Esophagus muscularis mucosa (tissue), 4 donors: Measurements from ENCODE around the gene STRN. TPM values are rescaled to one million over a fixed set of nuclear protein-coding genes. Genes with fewer than 3 reads are reported as not detected.

Experiments
- DNase-seq: peaks from one replicate; pipeline ENCODE4 v3.0.0-alpha.2; 2017; ENCODE audit errors: extremely low spot score
- H3K27ac ChIP-seq, 4 donors: fragments of 200-600 bp; sonication (generic); replicated peaks in 1 of 4; 1 replicate in 3 of 4; 2 replicates in 1 of 4; pipeline ENCODE4 v1.5.1; 2016 to 2019; ENCODE audit warnings: mild to moderate bottlenecking in 1 of 4
- H3K27me3 ChIP-seq, 4 donors: fragments of 200-600 bp; sonication (generic); one replicate each; pipeline versions ENCODE4 v1.5.1 to v1.6.0; 2016 to 2019
- H3K36me3 ChIP-seq, 4 donors: fragments of 200-600 bp; sonication (generic); one replicate each; pipeline ENCODE4 v1.5.1; 2016 to 2019
- H3K4me1 ChIP-seq, 4 donors: fragments of 200-600 bp; sonication (generic); one replicate each; pipeline ENCODE4 v1.5.1; 2016 to 2019
- H3K4me3 ChIP-seq, 4 donors: fragments of 200-600 bp; sonication (generic); 1 replicate in 2 of 4; 2 replicates in 2 of 4; pipeline ENCODE4 v1.5.1; 2016 to 2019; ENCODE audit warnings: mild to moderate bottlenecking in 4 of 4, moderate library complexity in 1 of 4
- H3K9me3 ChIP-seq, 4 donors: fragments of 200-600 bp; sonication (generic); 1 replicate in 3 of 4; 2 replicates in 1 of 4; pipeline ENCODE4 v1.5.1; 2016 to 2019
- CTCF ChIP-seq, 3 experiments: fragments of 200-600 bp in 2 of 3; fragments of 450-650 bp in 1 of 3; sonication (generic) in 2 of 3; IDR thresholded peaks; one replicate each; pipeline ENCODE4 v1.5.1; 2017 to 2019; ENCODE audit warnings: antibody characterized with exemption in 3 of 3, mild to moderate bottlenecking in 2 of 3, moderate library complexity in 1 of 3
- EP300 ChIP-seq: sonication (generic); formaldehyde crosslinking; IDR thresholded peaks from one replicate; pipeline ENCODE4 v1.6.1; 2017; ENCODE audit warnings: antibody characterized with exemption
- POLR2A ChIP-seq: fragments of 450-650 bp; IDR thresholded peaks from one replicate; pipeline ENCODE4 v1.6.1; 2017; ENCODE audit warnings: antibody characterized with exemption, moderate library complexity, mild to moderate bottlenecking, low read depth
- POLR2AphosphoS5 ChIP-seq, 2 donors: sonication (generic); formaldehyde crosslinking; IDR thresholded peaks; one replicate each; pipeline ENCODE4 v1.6.1; 2017; ENCODE audit warnings: antibody characterized with exemption in 2 of 2
- WGBS: methylation state at CpG from one replicate; pipeline ENCODE4 v1.1.5; 2018; 5-methylcytosine and 5-hydroxymethylcytosine counted together
- intact Hi-C: fragments of 100-400 bp; cut with DNase I; formaldehyde crosslinking; loops from one replicate; pipeline ENCODE4 v1.15.1; 2023
- total RNA-seq, 4 donors: library from RNA; depleted of rRNA; stranded (reverse); fragments of >200 nt; gene quantifications; one replicate each; pipeline versions ENCODE4 v1.1.0 to v1.2.1, GENCODE V29; 2016

STRN gene
- total RNA-seq, 4 donors from 2014 or later: 17.6 to 21.8 (median 20.0) TPM

GRCh38 chr2:36849265-36849664 is 117.1 kb downstream of the STRN start:
- H3K36me3 ChIP-seq: peaks cover 20 to 63% (median 41%) of the 10 kb centered on the region in 4 donors
- H3K27ac ChIP-seq: no peak overlapping the region
- H3K27me3 ChIP-seq: no peaks in the 10 kb centered on the region
- TF ChIP-seq CTCF (IDR thresholded peaks at IDR 0.05) (no peak), POLR2AphosphoS5 (IDR thresholded peaks at IDR 0.05) (no peak), EP300 (no peak), POLR2A (no peak)
- DNase-seq: no peak
- no peaks in the 10 kb centered on the region for H3K4me1 ChIP-seq
- no peaks in the 10 kb centered on the region for H3K9me3 ChIP-seq
- intact Hi-C loops: no loop called here
- WGBS: 96% methylated on average over 8 of the region's 8 CpGs
- no peak overlapping the region for H3K4me3 ChIP-seq

GRCh38 chr2:36843838-36844237 is 122.5 kb downstream of the STRN start:
- H3K9me3 ChIP-seq: no peaks in the 10 kb centered on the region
- TF ChIP-seq POLR2AphosphoS5 (IDR thresholded peaks at IDR 0.05) (no peak), POLR2A (no peak), CTCF (IDR thresholded peaks at IDR 0.05) (no peak), EP300 (no peak)
- no peak for DNase-seq
- peaks cover under 1 to 31% (median 12%) of the 10 kb centered on the region in 4 donors for H3K36me3 ChIP-seq
- H3K27me3 ChIP-seq: no peaks in the 10 kb centered on the region
- intact Hi-C loops: no loop called here
- no peaks in the 10 kb centered on the region for H3K4me1 ChIP-seq
- no peak overlapping the region for H3K27ac ChIP-seq
- no peak overlapping the region for H3K4me3 ChIP-seq

DNA sequence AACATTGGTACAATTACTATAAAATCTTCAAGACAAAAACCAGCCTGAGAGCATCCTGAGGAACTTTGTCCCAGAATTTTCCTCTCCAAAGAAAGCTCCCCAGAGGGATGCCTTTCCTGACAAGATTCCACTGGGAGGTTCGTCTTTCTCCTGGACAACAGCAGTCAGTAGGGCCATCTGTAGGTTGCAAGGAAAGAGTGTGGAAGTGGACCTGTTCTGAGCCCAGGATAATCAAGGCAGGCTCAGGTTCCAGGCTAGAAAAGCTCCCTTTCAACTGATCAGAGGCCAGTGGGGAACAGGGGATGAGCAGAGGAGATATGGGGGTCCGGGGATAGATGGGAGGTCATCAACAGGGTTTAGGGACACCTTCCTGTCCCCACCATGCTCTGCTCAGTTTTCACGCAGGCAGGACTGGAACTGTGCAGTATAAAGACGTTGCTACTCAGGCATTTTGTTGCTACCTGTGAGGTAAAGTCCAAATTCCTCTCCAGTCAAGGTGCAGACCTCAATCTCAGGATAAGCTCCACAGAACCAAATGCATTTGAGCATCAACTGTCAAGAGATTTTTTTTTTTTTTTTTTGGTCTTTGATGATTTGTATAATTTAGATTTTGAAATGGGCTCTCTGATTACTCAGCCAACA is 126.2 kb downstream of the STRN start:
- DNase-seq: no peak
- H3K27ac ChIP-seq: no peak overlapping the region
- no peak overlapping the region for H3K4me3 ChIP-seq
- 82% methylated on average over 4 of the region's 4 CpGs for WGBS
- intact Hi-C loops: no loop called here
- no peaks in the 10 kb centered on the region for H3K27me3 ChIP-seq
- TF ChIP-seq POLR2AphosphoS5 (IDR thresholded peaks at IDR 0.05) (no peak), EP300 (no peak), POLR2A (no peak), CTCF (IDR thresholded peaks at IDR 0.05) (no peak)
- no peaks in the 10 kb centered on the region for H3K4me1 ChIP-seq
- no peaks in the 10 kb centered on the region for H3K9me3 ChIP-seq
- peaks cover 0 to 11% (median 0%) of the 10 kb centered on the region in 4 donors for H3K36me3 ChIP-seq

- peaks cover 0 to 3% (median 0%) of the 10 kb centered on the region in 4 donors for H3K27me3 ChIP-seq
- H3K9me3 ChIP-seq: no peaks in the 10 kb centered on the region
- intact Hi-C loops: no loop called here
- no peak for TF ChIP-seq POLR2A
- no peak overlapping the region for H3K4me3 ChIP-seq
- no peaks in the 10 kb centered on the region for H3K4me1 ChIP-seq
- DNase-seq: no peak
- WGBS: 50% methylated on average over 5 of the region's 5 CpGs
- H3K27ac ChIP-seq: no peak overlapping the region
- H3K36me3 ChIP-seq: no peaks in the 10 kb centered on the region
Measured at GRCh38 chr2:36834731-36835524, 131.4 kb downstream of the STRN start.

GRCh38 chr2:36834203-36834602 is 132.1 kb downstream of the STRN start:
- no peaks in the 10 kb centered on the region for H3K9me3 ChIP-seq
- 100% methylated on average over 2 of the region's 2 CpGs for WGBS
- DNase-seq: no peak
- H3K36me3 ChIP-seq: no peaks in the 10 kb centered on the region
- no peaks in the 10 kb centered on the region for H3K4me1 ChIP-seq
- no peak for TF ChIP-seq CTCF (IDR thresholded peaks at IDR 0.05)
- no peak for TF ChIP-seq POLR2A
- TF ChIP-seq EP300: no peak
- no peak for TF ChIP-seq POLR2AphosphoS5 (IDR thresholded peaks at IDR 0.05)
- intact Hi-C loops: no loop called here
- H3K27me3 ChIP-seq: peaks cover 0 to 3% (median 0%) of the 10 kb centered on the region in 4 donors
- H3K4me3 ChIP-seq: no peak overlapping the region
- no peak overlapping the region for H3K27ac ChIP-seq
